GM19351 (cell line): Measurements from ENCODE around the gene NOXA1.

Experiments used
- ATAC-seq: cut with Tn5 transposase; IDR thresholded peaks from one replicate; pipeline ENCODE4 v1.9.1; 2021; ENCODE audit warnings: mild to moderate bottlenecking, moderate library complexity; ENCODE audit not compliant: unreplicated experiment

NOXA1 gene

DNA sequence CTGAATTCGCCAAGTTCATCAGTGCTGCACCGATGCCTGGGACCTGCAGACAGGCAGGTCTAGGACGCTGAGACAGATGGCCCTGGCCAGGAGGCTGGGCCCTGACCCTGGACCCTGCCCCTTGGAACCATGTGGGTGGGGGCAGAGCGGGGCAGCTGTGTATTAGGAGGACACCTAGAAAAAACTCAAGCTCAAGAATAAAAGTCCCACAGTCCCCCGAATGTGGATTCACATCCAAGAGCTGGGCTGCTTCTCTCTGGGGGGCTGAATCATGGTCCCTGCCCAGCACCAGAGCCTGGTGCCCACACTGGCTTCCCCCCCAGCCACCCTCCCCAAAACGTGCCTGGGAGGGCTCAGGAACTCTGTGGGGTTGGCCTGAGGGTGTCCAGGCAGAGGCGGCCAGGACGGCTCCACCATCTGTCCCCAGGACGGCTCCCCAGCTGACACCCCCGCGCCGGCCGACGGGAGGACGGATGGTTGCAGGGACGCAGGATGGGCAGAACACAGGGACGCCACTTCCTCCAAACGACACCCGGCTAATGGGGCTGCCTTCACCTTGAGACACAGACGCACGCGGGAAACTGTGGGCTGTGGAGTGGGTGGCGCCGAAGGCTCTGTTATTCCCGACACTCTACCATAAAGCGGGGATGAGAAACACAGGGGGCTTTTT is 35.2 kb upstream of the NOXA1 start:
- ATAC-seq = no peak

DNA sequence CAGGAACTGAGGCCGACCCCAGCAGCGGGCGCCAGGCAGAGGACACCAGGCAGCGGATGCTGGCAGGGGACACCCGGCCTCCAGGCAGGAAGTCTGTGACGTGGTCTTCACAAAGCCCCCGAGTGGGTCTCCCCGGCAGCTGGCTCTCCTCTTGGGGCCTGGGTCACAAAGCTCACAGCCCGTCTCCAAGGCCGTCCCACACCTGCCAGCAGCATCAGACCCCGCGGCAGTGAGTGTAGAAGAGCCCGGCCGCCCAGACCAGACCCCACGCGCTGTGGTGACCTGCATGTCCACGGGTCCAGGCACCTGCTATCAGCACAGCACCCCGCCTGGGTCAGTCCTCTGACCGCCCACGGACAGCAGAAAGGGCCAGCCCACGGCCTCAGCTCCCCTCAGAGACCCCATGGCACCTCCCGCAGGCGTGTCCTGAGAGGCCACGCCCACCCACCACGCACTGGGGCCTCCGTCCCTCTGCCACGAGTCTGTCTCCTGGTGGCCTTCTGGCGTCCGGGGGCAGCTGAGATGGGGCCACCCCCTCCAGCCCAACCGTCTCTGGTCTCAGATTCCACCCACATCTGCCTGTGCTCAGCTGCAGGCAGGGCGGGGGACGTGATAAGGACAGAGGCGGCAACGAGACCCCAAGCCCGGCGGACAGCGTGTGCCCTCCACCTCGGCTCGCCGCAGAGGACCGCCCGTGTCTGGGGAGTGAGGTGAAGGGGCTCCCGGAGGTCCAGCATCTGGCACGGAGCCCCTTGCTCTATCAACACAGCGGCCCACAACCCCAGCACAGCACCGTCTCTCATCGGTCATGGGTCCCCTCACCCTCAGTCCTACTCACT is 34.4 kb upstream of the NOXA1 start:
- no peak for ATAC-seq

DNA sequence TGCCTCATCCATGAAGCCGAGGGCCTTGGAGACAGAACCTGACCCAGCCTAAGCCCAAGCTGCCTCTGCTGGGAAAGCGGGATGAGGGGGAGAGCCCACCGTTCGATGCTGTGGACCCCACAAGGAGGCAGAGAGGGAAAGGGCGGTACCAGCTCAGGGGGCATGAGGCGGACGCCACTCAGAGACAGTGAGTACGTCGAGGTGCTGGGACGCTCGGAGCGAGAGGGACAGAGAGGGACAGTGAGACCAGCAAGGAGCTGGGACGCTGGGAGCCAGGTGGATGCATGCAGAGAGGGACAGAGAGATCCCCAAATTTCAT is 33.8 kb upstream of the NOXA1 start:
- ATAC-seq = no peak

DNA sequence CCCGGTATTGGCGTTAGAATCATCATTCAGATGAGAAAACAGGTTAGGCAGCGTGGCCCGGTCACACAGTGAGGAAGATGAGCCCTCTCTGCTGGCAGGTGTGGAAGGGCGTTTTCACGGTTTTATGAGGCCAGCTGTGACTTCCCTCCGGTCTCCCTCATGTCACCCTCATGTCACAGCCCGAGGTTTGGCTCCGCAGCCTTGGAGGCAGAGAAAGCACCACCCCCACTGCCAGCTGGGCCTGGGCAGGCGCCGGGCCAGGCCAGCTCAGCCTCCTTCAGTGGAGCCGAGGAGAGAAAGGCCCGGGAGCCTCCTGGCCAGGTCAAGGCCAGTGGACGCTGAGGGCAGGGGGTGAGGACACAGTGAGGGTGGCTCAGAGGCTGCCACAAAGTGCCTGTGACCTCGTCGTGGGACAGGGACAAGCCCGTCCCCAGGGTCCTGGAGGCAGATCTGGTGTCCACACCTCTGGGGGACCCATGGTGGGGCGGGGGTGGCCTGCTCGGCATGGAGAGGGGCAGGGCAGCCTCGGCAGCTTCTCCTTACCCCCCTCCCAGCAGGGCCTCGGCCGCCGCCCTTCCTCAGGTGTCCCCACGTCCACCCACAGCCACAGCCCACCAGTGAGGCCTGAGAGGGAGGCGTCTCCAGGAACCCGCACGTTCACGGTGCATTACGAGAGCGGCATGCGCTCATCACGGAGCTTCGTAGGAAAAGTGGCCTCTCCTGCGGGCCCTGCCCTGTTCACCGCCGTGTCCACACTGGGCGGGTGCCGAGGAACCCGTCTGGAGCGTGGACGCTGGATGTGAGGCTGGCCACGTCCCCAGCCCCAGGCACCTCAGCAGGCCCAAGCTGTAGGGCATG is 32.4 kb upstream of the NOXA1 start:
- no peak for ATAC-seq

- no peak for ATAC-seq
These were observed 31.8 kb upstream of the NOXA1 start for GRCh38 chr9:137391411-137391754.

GRCh38 chr9:137392232-137393007 is 30.8 kb upstream of the NOXA1 start:
- ATAC-seq = no peak

DNA sequence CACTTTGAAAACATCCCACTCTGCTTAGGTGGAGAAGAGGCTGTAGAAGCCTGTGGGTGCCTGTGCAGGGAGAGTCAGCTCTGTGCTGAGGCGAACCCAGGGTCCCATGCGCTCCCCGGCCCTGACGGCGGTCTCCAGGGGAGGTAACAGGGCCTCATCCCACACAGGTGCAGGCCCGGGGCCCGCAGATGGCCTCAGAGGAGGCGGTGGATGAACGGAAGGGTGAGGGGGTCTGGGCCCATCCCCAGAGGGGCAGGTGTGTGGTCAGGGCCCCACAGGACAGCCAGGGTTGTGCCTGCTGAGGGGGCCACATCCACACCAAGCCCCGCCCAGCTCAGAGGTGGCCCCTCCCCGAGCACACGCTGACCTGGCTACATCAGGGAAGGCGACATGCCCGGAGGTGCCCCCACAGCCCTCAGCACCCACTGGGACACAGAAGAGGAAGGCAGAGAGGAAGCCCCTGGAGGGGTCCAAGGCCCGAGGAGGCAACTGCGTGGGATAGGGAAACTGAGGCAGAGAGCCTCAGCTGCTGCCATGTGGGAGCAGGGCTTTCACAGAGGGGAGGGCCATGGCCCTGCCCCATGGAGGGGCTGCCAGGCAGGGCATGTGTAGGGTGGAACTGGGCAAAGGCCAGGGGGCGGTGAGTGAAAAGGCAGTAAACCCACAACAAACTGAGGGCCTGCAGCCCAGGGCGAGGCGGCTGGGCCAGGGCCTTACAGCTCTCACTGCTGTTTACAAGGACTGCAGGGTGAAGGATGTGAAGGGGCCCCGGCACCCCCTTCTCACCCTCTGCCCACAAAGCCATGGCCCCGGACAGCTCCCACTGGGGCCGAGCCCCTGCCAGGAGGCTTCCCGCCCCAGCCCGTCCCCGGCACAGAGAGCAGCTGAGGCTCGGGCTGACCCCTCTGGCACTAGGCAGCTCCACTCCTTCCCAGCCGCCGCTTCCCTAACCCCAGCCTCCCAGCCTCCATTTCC is 29.7 kb upstream of the NOXA1 start:
- ATAC-seq = no peak

DNA sequence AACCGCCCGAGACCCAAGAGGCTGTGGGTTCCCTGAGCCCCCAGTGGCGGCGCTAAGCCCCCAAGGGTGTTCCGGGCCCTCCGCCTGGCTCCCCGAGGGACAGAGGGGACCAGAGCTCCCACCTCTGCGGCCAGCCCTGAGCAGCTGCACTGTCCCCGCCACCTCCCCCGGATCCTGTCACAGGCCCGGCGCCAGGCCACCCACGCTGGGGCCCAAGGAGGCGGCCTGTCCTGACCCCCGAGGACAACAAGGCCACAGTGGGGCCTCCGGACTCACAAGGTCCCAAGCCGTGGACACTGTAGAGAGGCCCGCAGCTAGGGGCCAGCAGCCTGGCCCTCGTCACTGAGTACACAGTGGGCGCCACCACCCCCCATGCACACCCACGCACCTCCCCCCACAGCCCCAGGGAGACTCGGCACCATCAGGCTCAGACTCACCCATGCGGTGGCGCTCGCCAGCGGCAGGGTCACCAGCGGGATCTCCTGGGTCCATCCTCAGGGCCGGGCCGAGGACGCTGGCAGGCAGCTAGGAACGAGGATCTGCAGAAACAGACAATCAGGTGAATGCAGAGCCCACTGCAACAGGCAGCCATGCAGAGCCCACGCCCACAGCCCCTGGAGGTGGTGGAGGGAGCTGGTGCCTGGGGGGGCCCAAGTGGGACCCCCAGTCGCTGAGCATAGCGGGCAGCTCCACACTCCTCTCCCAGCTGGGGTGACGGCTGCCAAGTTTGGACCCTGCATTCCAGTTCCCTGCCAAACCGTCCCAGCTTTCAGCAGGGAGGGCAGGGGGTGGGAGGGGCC is 28.1 kb upstream of the NOXA1 start:
- ATAC-seq = no peak

- no peak for ATAC-seq
These were observed 27.6 kb upstream of the NOXA1 start for GRCh38 chr9:137395666-137396010.

GRCh38 chr9:137396227-137396626 is 27.0 kb upstream of the NOXA1 start:
- ATAC-seq = no peak

DNA sequence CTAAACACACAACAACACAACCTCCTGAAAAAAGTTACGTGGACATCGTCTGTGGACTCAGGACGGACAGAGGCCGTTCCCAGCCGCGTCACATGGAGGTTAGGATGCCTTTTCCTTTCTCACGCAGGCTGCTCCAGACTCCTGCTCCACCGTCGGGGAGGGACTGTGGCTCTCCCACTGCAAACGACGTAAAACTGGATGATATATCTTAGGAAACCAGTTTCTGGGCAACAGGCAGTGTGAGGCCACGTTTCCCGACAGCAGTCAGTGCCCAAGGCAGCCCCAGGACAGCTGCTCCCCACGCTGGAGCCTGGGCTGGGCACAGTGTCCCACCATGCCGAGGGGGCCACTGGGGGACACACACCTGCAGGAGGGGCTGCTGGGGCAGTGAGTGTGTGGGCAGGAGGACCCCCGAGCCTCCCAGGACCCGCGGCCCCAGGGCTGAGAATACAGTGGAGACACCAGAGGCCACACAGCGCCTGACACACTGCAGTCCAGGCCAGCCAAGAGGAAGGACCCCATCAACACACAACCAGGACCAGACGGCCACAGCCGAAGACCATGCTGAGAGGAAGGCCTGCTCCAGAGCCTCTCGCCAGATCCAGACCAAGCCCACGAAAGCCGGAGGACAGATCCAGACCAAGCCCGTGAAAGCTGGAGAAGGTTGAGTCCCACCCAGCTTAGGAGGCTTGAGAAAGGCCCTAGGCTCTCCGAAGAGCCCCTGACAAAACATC is 26.4 kb upstream of the NOXA1 start:
- no peak for ATAC-seq

DNA sequence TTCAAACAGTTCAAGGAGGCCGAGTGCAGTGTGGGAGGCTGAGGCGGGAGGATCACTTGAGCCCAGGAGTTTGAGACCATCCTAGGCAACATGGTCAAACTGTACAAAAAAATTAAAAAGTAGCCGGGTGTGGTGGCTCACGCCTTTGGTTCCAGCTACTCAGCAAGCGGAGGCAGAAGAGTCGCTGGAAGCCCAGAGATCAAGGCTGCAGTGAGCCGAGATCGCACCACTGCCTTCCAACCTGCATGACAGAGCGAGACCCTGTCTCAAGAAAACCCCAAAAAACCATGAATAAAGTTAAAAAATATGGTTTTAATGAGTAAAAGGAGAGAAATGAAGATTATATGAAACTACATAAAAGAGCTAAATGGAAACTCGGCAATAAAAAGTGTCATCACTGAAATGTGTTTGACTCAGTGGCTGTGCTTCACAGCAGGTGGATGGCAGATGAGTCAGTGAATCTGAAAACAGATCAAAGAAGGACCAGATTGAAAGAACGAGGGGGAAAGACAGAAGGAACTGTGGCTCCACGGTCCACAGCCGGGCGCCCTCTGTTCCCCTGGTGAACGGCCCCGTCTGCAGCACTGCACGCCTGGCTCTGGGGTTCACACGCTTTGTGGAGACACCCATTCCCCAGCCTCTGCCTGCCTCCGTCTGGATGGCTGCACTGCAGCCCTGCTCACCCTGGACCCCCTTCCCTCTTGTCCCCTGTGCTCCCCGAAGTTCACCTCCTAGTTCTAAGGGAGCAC is 25.3 kb upstream of the NOXA1 start:
- no peak for ATAC-seq

GRCh38 chr9:137398561-137399468 is 24.4 kb upstream of the NOXA1 start:
- no peak for ATAC-seq

DNA sequence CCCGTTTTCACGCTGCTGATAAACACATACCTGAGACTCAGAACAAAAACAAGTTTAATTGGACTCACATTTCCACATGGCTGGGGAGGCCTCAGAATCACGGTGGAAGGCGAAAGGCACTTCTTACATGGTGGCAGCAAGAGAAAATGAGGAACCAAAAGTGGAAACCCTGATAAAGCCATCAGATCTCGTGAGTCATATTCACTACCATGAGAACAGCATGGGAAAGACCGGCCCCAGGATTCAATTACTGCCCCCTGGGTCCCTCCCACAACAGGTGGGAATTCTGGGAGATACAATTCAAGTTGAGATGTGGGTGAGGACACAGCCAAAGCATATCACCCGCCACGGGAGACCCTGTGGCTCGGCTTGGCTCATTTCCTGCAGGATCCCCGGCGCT is 20.4 kb upstream of the NOXA1 start:
- ATAC-seq = no peak

DNA sequence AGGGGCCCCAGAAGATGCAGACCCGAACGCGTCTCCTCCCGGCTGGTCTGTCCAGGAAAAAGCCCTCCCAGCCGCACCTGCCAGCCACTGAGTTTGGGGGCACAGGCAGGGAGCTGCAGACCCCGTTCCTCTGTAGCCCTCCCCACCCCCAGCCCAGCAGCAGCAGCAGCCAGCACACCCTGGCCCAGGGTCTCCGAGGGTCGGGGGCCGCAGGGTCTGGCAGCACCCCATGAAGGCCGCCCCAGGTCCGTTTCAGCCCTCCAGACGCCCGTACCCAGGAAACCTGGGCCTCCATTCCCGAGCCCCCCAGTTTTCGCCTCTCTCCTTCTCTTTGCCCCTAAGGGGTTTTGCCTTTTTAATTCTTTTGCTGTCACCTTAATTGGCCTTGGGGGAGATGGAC is 19.9 kb upstream of the NOXA1 start:
- no peak for ATAC-seq

DNA sequence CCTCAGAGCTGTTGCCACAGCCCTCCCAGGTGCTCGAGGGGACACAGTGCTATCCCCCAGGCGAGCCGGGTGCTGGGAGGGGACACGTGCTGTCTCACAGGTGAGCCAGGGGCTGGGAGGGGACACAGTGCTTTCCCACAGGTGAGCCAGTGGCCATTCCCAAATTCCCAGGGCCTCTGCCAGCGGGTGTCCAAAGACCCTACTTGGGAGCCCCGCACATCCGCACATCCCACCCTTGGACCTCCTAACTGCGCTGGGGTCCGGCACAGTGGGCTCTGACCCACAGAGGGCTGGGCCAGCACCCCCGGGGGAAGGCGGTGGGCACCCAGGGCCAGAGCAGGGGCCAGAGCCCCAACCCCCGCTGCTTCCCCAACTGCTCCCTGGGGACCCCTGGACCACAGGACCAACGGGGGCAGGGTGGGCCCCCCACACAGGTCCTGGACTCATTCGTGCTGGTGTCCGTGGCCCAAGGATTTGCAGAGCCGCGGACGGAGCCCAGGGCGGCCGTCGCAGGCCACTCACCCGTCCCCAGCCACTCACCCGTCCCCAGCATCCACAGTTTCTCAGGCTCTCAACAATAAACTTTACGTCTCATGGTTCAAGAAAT is 18.1 kb upstream of the NOXA1 start:
- ATAC-seq = no peak
